Duodenal mucosa (tissue), 2 donors: ENCODE data around the gene GNA14.
"Not testable (repeated sequence)": the region's sequence is repeated elsewhere in the genome, so short reads cannot be mapped to it uniquely, and the experiment has no call there.

Source experiments
- H3K27ac ChIP-seq: one replicate; pipeline ENCODE4 v1.7.0; 2013; ENCODE audit warnings: low read depth, low read length
- H3K27me3 ChIP-seq, 2 donors: one replicate each; pipeline ENCODE4 v1.7.0; 2013; ENCODE audit warnings: low read length in 2 of 2, control low read depth in 1 of 2; ENCODE audit not compliant: insufficient read depth in 2 of 2, control insufficient read depth in 1 of 2
- H3K36me3 ChIP-seq, 2 donors: one replicate each; pipeline ENCODE4 v1.7.0; 2013; ENCODE audit warnings: low read length in 2 of 2, control low read depth in 1 of 2; ENCODE audit not compliant: insufficient read depth in 2 of 2, control insufficient read depth in 1 of 2
- H3K4me1 ChIP-seq, 2 donors: one replicate each; pipeline ENCODE4 v1.7.0; 2013; ENCODE audit warnings: low read length in 2 of 2, control low read depth in 1 of 2; ENCODE audit not compliant: insufficient read depth in 2 of 2, control insufficient read depth in 1 of 2
- H3K4me3 ChIP-seq, 2 donors: one replicate each; pipeline ENCODE4 v1.7.0; 2013; ENCODE audit warnings: low read length in 2 of 2, low read depth in 1 of 2
- H3K9ac ChIP-seq, 2 donors: one replicate each; pipeline ENCODE4 v1.7.0; 2013; ENCODE audit warnings: low read length in 2 of 2, low read depth in 1 of 2
- H3K9me3 ChIP-seq, 2 donors: one replicate each; pipeline ENCODE4 v1.7.0; 2013; ENCODE audit warnings: low read length in 2 of 2, control low read depth in 1 of 2; ENCODE audit not compliant: control insufficient read depth in 1 of 2

GNA14 gene

DNA sequence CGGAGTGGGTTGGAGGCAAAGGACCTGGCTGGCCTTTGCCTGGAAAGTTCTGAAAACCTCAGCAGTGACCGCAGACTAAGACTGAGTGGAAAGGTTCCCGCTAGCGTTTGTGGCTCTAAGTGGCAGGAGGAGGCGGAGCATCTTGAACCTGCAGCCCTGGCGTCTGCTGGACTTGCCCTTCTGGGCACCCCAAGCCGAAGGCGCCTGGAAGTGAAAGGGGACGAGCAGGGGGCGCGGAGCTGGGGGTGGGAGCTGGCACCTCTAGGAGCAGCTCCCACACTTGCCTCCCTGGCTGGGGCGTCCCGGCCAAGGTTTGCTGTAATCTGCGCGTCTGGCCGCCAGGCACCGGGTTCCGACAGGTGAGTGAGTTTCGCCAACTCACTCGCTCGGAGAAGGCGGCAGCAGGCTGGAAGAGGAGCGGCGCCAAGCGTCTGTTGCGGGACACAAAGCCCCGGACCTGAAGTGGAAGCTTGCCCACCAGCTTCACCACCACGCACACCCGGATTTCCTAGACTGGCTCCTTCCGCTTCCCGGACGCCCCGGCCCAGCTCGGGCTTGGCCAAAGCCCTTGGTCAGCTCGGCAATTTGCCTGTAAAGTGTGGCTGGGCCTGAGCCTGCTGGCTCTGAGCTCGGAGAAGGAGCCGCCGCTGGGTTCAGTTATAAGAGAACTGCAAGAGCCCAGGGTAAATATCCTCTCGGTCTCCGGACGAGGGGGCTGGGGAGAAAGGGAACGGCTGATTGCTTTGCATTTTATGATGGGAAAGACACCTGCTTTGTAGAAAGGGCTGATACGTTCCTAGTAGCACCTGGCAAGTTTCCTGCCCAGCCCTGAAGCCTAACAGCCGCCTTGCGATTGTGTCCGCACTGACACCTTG is at the start of gene GNA14:
Gene GNA14 (minus strand): TSS at position 89 of the 875 bp plus-strand sequence. CDS start 529 bp downstream, outside the sequence.
- Histone ChIP-seq H3K4me3 (peak within 1 kb of the TSS; percentile 73 to 79), H3K9ac (peak within 1 kb of the TSS; percentile 38 to 52), H3K27me3 (peaks cover 13 to 21% of the 10 kb centered on the region in 2 donors), H3K4me1 (peaks cover 8 to 15% of the 10 kb centered on the region in 2 donors), H3K36me3 (no peaks in the 10 kb centered on the region), H3K27ac (no peak within 1 kb of the TSS), H3K9me3 (no peaks in the 10 kb centered on the region)

DNA sequence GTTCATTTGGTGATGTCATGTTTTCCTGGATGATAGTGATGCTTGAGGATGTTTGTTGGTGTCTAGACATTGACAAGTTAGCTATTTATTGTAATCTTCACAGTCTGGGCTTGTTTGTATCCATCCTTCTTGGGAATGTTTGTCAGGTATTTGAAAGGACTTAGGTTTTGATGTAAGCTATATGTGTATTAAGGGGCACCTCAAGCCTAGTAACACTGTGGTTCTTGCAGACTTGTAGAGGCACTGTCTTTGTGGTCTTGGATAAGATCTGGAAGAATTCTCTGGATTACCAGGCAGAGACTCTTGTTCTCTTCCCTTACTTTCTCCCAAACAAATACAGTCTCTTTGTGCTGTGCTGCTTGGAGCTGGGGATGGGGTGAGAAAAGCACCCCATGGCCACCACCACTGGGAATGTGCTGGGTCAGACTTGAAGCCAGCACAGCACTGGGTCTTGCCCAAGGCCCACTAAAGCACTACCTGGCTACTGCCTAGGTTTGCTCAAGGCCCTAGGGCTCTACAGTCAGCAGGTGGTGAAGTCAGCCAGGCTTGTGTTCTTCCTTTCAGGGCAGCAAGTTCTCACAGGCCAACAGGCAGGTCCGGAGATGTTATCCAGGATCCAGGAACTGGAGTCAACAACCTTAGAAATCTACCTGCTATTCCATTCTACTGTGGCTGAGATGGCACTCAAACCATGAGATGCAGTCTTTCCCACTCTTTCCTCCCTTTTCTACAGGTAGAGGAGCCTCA is 49.3 kb upstream of the GNA14 start:
- Histone ChIP-seq H3K9ac (no peak overlapping the region), H3K27me3 (no peaks in the 10 kb centered on the region), H3K4me1 (no peaks in the 10 kb centered on the region), H3K27ac (no peak overlapping the region), H3K36me3 (no peaks in the 10 kb centered on the region), H3K9me3 (no peaks in the 10 kb centered on the region), H3K4me3 (no peak overlapping the region)

DNA sequence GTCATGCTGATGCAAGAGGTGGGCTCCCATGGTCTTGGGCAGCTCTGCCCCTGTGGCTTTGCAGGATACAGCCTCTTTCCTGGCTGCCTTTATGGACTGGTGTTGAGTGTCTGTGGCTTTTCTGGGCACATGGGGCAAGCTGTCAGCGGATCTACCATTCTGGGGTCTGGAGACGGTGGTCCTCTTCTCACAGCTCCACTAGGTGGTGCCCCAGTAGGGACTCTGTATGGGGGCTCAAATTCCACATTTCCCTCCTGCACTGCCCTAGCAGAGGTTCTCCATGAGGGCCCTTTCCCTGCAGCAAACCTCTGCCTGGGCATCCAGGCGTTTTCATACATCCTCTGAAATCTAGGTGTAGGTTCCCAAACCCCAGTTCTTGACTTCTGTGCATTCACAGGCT is 42.6 kb upstream of the GNA14 start:
- H3K27ac ChIP-seq, H3K36me3 ChIP-seq, H3K27me3 ChIP-seq, H3K4me3 ChIP-seq, H3K9ac ChIP-seq, H3K4me1 ChIP-seq, H3K9me3 ChIP-seq: not testable (repeated sequence)

DNA sequence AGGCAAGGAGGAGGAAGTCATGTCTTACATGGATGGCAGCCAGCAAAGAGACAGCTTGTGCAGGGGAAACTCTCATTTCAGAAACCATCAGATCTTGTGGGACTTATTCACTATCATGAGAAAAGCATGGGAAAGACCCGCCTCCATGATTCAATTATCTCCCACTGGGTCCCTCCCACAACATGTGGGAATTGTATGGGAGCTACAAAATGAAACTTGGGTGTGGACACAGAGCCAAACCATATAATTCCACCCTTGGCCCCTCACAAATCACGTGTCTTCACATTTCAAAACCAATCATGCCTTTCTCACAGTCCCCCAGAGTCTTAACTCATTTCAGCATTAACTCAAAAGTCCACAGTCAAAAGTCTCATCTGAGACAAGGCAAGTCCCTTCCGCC is 42.0 kb upstream of the GNA14 start:
- H3K27ac ChIP-seq, H3K27me3 ChIP-seq, H3K9me3 ChIP-seq, H3K4me3 ChIP-seq, H3K9ac ChIP-seq, H3K4me1 ChIP-seq, H3K36me3 ChIP-seq: not testable (repeated sequence)

DNA sequence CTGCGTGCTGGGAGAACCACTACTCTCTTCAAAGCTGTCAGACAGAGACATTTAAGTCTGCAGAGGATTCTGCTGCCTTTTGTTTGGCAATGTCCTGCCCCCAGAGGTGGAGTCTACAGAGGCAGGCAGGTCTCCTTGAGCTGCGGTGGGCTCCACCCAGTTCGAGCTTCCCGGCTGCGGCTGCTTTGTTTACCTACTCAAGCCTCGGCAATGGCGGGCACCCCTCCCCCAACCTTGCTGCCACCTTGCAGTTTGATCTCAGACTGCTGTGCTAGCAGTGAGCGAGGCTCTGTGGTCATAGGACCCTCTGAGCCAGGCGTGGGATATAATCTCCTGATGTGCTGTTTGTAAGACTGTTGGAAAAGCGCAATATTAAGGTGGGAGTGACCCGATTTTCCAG is 39.6 kb upstream of the GNA14 start:
- H3K27ac ChIP-seq, H3K4me3 ChIP-seq, H3K9me3 ChIP-seq, H3K9ac ChIP-seq, H3K36me3 ChIP-seq, H3K4me1 ChIP-seq, H3K27me3 ChIP-seq: not testable (repeated sequence)

DNA sequence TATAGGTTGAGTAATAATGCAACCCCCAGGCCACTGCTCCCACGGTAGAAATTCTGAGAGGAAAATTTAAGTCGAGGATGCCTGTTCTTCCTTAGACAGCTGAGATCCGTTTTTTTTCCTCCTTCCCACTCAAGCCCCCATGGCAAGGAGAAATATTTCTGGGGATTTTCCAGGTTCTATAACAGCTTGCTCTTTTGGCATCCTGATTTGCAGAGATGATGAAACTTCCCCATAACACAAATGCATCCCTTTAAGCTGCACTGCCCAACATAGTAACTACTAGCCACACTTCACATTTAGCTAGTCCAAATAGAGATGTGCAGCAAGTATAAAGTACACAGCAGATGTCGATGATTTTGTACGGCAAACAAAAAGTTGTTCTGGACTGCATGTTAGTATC is 32.5 kb upstream of the GNA14 start:
- Histone ChIP-seq H3K4me3 (no peak overlapping the region), H3K9ac (no peak overlapping the region), H3K27ac (no peak overlapping the region), H3K36me3 (no peaks in the 10 kb centered on the region), H3K27me3 (no peaks in the 10 kb centered on the region), H3K9me3 (no peaks in the 10 kb centered on the region), H3K4me1 (peaks cover 0 to 3% of the 10 kb centered on the region in 2 donors)

DNA sequence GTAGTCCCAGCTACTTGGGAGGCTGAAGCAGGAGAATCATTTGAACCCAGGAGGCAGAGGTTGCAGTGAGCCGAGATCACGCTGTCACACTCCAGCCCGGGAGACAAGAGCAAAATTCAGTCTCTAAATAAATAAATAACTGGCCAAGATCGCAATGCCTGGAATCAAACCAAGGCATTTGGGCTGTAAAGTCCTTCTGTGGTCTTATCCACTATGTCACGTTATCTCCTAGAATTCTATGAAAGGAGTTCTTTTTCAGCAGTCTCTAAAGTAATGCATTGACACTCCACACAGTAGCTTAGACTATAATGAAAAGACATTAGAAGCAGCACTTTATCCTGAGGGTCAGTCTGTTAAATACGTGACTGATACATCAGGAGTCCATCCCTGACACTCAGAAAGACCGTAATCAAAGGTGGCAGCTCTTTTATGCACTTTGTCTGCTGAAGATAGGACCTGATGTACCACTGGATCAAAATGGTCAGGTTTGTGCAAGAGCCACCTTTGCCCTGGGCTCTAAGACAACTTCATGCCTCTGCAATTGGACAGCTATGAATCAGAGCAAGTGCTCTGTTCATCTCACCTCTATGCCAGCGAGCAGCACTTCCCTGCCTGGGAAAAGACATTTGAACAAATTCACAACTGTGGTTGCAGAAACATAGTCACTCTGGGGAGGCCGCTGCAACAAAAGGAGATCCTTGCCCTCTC is 31.7 kb upstream of the GNA14 start:
- Histone ChIP-seq H3K27ac (no peak overlapping the region), H3K27me3 (no peaks in the 10 kb centered on the region), H3K4me3 (no peak overlapping the region), H3K9me3 (no peaks in the 10 kb centered on the region), H3K36me3 (no peaks in the 10 kb centered on the region), H3K9ac (no peak overlapping the region), H3K4me1 (peaks cover 0 to 3% of the 10 kb centered on the region in 2 donors)

DNA sequence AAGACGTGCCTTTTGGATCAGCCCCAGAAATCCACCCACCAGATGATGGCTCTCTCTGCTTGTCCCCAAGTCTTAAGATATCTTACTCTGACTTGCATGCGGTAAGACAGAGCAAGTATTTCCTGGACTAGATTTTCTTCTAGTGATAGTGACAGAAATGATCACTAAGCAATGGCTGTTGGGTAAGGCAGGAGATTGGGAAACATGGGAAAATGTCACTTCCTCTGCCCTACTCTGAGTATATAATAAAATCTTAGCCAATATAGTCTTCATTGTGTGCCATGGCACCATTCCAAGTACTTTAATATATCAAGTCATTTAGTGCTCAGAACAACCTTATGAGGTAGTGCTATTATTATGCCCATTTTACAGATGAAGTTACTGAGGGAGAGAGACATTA is 31.0 kb upstream of the GNA14 start:
- no peaks in the 10 kb centered on the region for H3K9me3 ChIP-seq
- H3K27me3 ChIP-seq, result no peaks in the 10 kb centered on the region
- no peak overlapping the region for H3K27ac ChIP-seq
- no peak overlapping the region for H3K4me3 ChIP-seq
- peaks cover 0 to 3% of the 10 kb centered on the region in 2 donors for H3K4me1 ChIP-seq
- H3K36me3 ChIP-seq, result no peaks in the 10 kb centered on the region
- no peak overlapping the region for H3K9ac ChIP-seq

DNA sequence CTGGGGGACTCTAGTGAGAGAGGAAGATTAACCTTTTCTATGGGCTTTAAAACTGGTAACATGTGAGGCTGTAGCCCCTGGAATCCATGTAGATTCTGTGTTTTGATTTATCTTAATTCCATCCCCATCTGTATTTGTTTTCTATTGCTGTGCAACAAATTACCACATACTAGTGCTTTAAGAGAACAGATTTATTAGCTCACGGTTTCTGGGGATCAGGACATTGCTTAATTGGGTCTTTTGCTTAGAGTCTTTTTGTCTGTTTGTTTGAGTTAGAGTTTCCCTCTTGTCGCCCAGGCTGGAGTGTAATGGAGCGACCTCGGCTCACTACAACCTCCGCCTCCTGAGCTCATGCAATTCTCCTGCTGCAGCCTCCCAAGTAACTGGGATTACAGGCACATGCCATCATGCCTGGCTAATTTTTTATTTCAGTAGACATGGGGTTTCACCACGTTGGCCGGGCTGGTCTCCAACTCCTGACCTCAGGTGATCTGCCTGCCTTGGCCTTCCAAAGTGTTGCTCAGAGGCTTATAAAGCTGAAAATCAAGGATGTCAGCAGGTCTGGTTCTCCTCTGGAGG is 29.9 kb upstream of the GNA14 start:
- H3K27me3 ChIP-seq, result no peaks in the 10 kb centered on the region
- no peak overlapping the region for H3K4me3 ChIP-seq
- no peak overlapping the region for H3K27ac ChIP-seq
- H3K4me1 ChIP-seq, result peaks cover 0 to 3% of the 10 kb centered on the region in 2 donors
- no peak overlapping the region for H3K9ac ChIP-seq
- H3K36me3 ChIP-seq, result no peaks in the 10 kb centered on the region
- no peaks in the 10 kb centered on the region for H3K9me3 ChIP-seq

DNA sequence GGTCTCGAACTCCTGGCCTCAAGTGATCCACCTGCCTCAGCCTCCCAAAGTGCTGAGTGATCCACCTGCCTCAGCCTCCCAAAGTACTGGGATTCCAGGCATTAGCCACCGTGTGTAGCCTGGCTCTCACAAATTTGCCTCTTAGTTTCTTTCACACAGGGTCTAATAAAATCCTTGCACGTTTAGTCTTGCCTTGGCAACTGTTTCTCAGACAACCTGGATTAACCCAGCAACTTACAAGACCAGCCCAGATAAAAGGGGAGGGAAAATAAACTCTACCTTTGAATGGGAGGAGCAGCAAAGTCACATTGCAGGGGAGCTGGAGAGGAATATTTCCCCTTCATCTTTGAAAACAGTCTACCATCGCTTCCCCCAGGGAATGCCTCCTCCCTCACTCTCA is 29.3 kb upstream of the GNA14 start:
- Histone ChIP-seq H3K4me3 (no peak overlapping the region), H3K27me3 (no peaks in the 10 kb centered on the region), H3K4me1 (peaks cover 0 to 3% of the 10 kb centered on the region in 2 donors), H3K9me3 (no peaks in the 10 kb centered on the region), H3K9ac (no peak overlapping the region), H3K36me3 (no peaks in the 10 kb centered on the region), H3K27ac (no peak overlapping the region)
